Measurements from ENCODE around the gene PDIA4.
A peak's percentile ranks its signal among the peaks of the same experiment; 100 is the strongest.

PDIA4 gene

DNA sequence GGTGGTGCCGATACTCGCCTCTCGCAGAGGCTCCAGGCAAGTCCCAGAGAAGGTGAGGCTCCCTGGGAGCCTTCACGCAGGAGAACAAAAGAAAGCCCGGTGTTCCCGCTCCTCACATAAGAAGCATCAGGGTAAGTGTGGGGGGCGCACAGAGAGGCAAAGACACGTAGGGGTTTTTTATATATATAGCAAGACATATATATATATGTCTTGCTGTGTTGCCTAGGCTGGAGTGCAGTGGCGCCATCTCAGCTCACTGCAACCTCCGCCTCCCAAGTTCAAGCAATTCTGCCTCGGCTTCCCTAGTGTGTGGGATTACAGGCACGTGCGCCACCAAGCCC, 61.3 kb downstream of the PDIA4 start:
- DNase-seq (ENCODE audit: extremely low read depth, low read depth), result no peak
- TF ChIP-seq, protein P1, sequence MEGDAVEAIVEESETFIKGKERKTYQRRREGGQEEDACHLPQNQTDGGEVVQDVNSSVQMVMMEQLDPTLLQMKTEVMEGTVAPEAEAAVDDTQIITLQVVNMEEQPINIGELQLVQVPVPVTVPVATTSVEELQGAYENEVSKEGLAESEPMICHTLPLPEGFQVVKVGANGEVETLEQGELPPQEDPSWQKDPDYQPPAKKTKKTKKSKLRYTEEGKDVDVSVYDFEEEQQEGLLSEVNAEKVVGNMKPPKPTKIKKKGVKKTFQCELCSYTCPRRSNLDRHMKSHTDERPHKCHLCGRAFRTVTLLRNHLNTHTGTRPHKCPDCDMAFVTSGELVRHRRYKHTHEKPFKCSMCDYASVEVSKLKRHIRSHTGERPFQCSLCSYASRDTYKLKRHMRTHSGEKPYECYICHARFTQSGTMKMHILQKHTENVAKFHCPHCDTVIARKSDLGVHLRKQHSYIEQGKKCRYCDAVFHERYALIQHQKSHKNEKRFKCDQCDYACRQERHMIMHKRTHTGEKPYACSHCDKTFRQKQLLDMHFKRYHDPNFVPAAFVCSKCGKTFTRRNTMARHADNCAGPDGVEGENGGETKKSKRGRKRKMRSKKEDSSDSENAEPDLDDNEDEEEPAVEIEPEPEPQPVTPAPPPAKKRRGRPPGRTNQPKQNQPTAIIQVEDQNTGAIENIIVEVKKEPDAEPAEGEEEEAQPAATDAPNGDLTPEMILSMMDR (IDR thresholded peaks at IDR 0.05; ENCODE audit: low read depth, low read length), result no peak

DNA sequence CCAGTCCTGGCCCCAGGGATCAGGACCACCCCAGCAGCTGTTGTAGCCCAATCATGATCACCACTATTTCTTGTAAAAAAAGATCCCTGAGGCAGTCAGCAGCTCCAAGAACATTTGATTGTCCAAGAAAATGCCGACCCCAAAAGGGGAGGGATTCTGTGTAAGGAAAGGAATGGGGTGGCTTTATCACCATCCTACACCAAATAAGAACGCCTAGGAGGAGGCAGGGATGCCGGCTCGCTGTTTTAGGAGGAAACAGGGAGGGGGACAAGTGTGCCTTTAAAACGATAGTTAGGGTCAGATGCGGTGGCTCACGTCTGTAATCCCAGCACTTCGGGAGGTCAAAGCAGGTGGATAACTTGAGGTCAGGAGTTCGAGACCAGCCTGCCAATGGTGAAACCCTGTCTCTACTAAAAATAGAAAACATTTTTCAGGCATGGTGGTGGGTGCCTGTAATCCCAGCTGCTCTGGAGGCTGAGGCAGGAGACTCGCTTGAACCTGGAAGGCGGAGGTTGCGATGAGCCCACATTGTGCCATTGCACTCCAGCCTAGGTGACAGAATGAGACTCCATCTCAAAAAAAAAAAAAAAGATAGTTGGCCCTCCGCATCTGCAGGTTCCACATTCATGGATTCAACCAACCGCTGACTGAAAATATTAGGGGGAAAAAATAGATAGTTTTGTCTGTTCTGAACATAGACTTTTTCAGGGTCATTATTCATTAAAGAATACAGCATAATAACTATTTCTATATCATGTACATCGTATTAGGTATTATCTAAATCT, 63.6 kb downstream of the PDIA4 start:
- no peak for DNase-seq (ENCODE audit: extremely low read depth, low read depth)
- TF ChIP-seq, protein P1 (IDR thresholded peaks at IDR 0.05; ENCODE audit: low read depth, low read length), result no peak

DNA sequence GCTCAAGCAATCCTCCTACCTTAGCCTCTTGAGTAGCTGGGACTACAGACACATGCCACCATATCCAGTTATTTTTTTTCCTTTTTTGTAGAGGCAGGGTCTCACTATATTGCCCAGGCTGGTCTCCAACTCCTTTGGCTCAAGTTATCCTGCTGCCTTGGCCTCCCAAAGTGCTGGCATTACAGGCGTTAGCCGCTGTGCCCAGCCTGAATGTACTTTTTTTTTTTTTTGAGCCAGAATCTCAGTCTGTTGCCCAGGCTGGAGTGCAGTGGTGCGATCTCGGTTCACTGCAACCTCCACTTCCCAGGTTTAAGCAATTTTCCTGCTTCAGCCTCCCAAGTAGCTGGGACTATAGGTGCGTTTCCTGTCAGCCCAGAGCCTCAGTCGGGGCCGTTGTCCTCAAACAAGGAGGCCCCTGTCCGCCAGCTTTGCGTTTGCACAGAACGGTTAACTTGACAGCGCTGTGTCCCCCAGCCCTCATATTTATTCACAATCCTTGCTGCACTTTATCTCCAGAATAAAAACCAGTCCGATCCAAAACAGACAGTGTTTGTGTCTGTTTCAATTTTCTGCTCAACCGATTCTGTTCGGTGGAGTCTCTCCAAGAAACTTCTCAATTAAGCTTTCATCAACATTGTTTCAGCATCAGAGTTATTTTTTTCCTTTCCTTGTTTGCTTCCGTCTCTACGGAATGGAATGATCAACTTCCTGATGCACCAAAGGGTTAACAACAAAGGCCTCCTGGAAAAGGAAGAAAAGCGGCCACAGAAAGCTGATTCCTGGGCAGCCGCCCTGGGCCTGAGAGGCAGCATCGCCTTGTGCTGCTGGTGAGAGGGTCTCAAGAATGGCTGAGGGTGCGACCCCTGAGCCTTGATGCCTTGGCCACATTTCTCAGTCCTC, 64.5 kb downstream of the PDIA4 start:
- DNase-seq (ENCODE audit: extremely low read depth, low read depth), result no peak
- TF ChIP-seq, protein P1 (IDR thresholded peaks at IDR 0.05; ENCODE audit: low read depth, low read length), result no peak

DNA sequence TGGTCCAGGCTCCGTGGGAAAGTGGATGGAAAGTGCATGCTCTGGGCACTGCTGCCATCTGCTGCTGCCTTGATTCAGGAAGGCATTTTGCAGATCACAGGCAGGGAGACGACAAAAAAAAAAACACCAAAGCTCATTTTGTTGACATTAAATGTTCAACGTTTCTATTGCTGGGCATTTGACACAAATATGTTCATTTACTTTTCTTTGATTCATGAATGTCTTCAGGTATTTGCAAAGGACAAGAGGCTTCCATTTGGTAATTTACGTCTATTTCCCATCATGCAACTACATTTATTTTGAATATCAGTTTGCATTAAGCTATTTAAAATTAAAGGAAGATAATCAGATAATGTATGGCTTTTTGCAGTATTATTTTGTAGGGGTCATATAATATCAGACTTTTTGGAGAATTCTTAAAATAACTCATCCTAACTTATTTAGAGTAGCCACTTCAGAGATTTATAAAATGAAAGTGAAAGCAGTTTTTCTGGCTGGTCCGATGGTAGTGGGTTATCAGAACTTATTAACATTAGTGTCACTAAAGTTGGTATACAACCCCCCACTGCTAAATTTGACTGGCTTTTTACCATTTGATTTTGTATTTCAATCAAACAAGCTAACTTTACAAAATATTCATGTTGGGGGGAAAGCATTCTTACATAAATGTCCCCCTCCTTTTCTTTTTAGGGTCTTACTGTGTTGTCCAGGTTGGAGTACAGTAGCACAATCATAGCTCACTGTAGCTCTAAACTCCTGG, 65.3 kb downstream of the PDIA4 start:
- TF ChIP-seq, protein P1 (IDR thresholded peaks at IDR 0.05; ENCODE audit: low read depth, low read length), result peak; percentile 87
- DNase-seq (ENCODE audit: extremely low read depth, low read depth), result peak; percentile 49

DNA sequence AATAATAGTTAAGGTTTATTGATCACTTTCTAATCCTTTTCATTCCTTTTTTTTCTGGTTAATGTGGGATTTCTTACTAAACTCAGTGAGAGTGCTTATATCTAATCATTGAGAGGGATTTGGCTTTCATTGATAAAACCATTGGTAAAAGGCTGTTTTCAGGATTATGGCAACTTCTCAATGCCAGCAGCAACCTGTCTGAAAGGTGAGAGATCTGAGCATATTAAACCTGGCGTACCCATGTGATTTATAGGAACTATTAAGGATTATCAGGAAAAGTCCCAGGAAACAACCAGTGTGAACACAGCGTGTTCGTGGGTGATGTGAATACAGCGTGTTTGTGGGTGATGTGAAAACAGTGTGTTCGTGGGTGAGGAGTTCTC, 65.9 kb downstream of the PDIA4 start:
- TF ChIP-seq, protein P1 (IDR thresholded peaks at IDR 0.05; ENCODE audit: low read depth, low read length), result no peak
- DNase-seq (ENCODE audit: extremely low read depth, low read depth), result no peak

DNA sequence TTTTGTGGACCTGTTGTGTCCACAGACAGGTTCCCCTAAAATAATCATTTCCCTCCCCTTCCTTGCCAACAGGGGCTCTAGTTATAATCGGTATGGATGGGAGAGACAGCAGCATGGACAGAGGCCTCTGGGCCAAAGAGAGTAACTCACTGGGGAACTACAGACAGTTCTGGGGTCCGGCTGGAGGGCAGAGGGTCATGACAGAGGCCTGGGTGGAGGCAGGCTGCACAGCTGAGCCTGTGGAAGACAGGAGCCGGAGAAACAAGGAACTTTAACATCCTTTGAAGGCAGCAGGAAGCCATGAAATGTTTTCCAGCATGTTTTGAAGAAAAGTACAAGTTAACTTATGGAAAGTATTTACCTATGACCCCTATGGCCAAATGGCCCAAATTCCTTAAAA, 68.6 kb downstream of the PDIA4 start:
- no peak for DNase-seq (ENCODE audit: extremely low read depth, low read depth)
- TF ChIP-seq, protein P1 (IDR thresholded peaks at IDR 0.05; ENCODE audit: low read depth, low read length), result no peak

Measured in AG09319 (cell line).